Caco-2 (cell line): ENCODE measurements around the gene CROCC2. TPM values are rescaled to one million over a fixed set of nuclear protein-coding genes. Genes with fewer than 3 reads are reported as not detected.

ENCODE experiments used
- BruUV-seq: library from RNA; stranded (reverse); fragments of 400-500 nt; replicated peaks from 2 replicates; lab custom pipeline; 2021; lab: Mats Ljungman, UMichigan
- CTCF ChIA-PET: fragments of 300-600 bp; sonication (Branson Sonifier 250); formaldehyde crosslinking; loops from one replicate; lab custom pipeline; 2022; ENCODE audit warnings: antibody characterized with exemption; lab: Charles Lee
- POLR2A ChIA-PET: fragments of 300-600 bp; sonication (Branson Sonifier 250); formaldehyde crosslinking; loops from one replicate; lab custom pipeline; 2022; ENCODE audit warnings: antibody characterized with exemption; lab: Charles Lee
- DNase-seq, 2 experiments: peaks; one replicate each; pipeline versions ENCODE4 v3.0.0 to v3.0.0-alpha.2; 2020 to 2022
- H3K27me3 ChIP-seq: replicated peaks from 2 replicates; pipeline ENCODE4 v1.6.0; 2011; ENCODE audit warnings: low read length; ENCODE audit not compliant: control insufficient read depth, insufficient read depth
- H3K36me3 ChIP-seq: 2 replicates; pipeline ENCODE4 v1.5.1; 2011; ENCODE audit warnings: low read length; ENCODE audit not compliant: control insufficient read depth, insufficient read depth
- H3K4me1 ChIP-seq: fragments of 250-450 bp; sonication (Bioruptor Pico); 2 replicates; pipeline ENCODE4 v1.5.1; 2020; ENCODE audit warnings: mild to moderate bottlenecking
- H3K4me3 ChIP-seq: 2 replicates; pipeline ENCODE4 v1.5.1; 2011; ENCODE audit warnings: low read depth, mild to moderate bottlenecking, control low read depth, low read length
- H3K9me3 ChIP-seq: fragments of 250-450 bp; sonication (Bioruptor Pico); 2 replicates; pipeline ENCODE4 v1.5.1; 2020; ENCODE audit warnings: mild to moderate bottlenecking, moderate library complexity
- H3K27ac Mint-ChIP-seq: one replicate; pipeline ENCODE4 v1.8.0; 2022; ENCODE audit warnings: mixed read lengths; ENCODE audit not compliant: unreplicated experiment
- H3K27me3 Mint-ChIP-seq: one replicate; pipeline ENCODE4 v1.8.0; 2022; ENCODE audit warnings: mixed read lengths; ENCODE audit not compliant: insufficient read depth, unreplicated experiment
- H3K36me3 Mint-ChIP-seq: one replicate; pipeline ENCODE4 v1.8.0; 2022; ENCODE audit warnings: mild to moderate bottlenecking, mixed read lengths; ENCODE audit not compliant: insufficient read depth, unreplicated experiment
- H3K4me1 Mint-ChIP-seq: one replicate; pipeline ENCODE4 v1.8.0; 2022; ENCODE audit warnings: low read depth, mixed read lengths; ENCODE audit not compliant: unreplicated experiment
- H3K4me3 Mint-ChIP-seq: one replicate; pipeline ENCODE4 v1.8.0; 2022; ENCODE audit warnings: mild to moderate bottlenecking, moderate library complexity, mixed read lengths; ENCODE audit not compliant: unreplicated experiment
- H3K9me3 Mint-ChIP-seq: one replicate; pipeline ENCODE4 v1.8.0; 2022; ENCODE audit warnings: mixed read lengths; ENCODE audit not compliant: unreplicated experiment
- intact Hi-C: fragments of 100-400 bp; cut with micrococcal nuclease; formaldehyde crosslinking; loops from one replicate; pipeline ENCODE4 v1.10.0; 2022; ENCODE audit not compliant: unreplicated experiment
- total RNA-seq: library from RNA; stranded (reverse); gene quantifications from 2 replicates; pipeline ENCODE4 v1.2.3, GENCODE V29; 2022
- TF ChIP-seq, protein P1 (sequence below), 2 experiments: fragments of 200-600 bp in 1 of 2; IDR thresholded peaks; 1 replicate in 1 of 2; 2 replicates in 1 of 2; pipeline versions ENCODE4 v1.5.1 to v1.8.0; 2011 to 2022; ENCODE audit warnings: antibody characterized with exemption in 1 of 2, control low read depth in 1 of 2, inconsistent platforms in 1 of 2, low read depth in 1 of 2, low read length in 1 of 2, mild to moderate bottlenecking in 1 of 2, moderate library complexity in 1 of 2; ENCODE audit not compliant: insufficient read depth in 1 of 2, severe bottlenecking in 1 of 2, unreplicated experiment in 1 of 2

The CROCC2 gene
- total RNA-seq, 1 experiment from 2014 or later: not detected

DNA sequence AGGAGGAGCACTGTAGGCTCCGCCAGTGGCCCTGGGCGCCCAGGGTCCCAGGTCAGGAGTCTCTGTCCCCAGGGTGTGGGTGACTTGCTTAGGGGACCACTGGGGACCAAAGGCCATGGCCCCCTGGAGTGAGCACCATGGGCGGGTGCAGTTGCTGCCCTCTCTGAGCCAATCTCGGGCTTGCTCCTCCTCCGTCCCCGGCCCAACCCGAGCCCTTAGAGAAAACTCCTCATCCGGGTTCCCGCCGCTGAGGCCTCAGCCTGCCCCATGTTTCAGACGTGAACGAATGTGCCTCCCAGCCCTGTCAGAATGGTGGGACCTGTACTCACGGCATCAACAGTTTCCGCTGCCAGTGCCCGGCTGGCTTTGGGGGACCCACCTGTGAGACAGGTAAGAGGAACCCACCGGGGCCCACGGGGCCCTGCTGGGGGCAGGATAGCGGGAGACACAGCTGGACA, 130.9 kb downstream of the CROCC2 start:
- no peak overlapping the region for H3K27ac Mint-ChIP-seq

GRCh38 chr2:241037498-241037897, 131.4 kb downstream of the CROCC2 start:
- Histone ChIP-seq H3K4me3 (no peak overlapping the region), H3K36me3 (no peaks in the 10 kb centered on the region), H3K27me3 (no peaks in the 10 kb centered on the region; the same call in 1 of the 2 replicates), H3K9me3 (no peaks in the 10 kb centered on the region), H3K4me1 (no peaks in the 10 kb centered on the region)
- Mint-ChIP-seq H3K27ac (no peak overlapping the region), H3K36me3 (no peaks in the 10 kb centered on the region), H3K27me3 (no peaks in the 10 kb centered on the region), H3K4me1 (no peaks in the 10 kb centered on the region), H3K4me3 (no peak overlapping the region), H3K9me3 (no peaks in the 10 kb centered on the region)
- BruUV-seq: no TSS peak
- CTCF ChIA-PET: no interaction called here
- intact Hi-C loops: no loop called here
- TF ChIP-seq, protein P1, sequence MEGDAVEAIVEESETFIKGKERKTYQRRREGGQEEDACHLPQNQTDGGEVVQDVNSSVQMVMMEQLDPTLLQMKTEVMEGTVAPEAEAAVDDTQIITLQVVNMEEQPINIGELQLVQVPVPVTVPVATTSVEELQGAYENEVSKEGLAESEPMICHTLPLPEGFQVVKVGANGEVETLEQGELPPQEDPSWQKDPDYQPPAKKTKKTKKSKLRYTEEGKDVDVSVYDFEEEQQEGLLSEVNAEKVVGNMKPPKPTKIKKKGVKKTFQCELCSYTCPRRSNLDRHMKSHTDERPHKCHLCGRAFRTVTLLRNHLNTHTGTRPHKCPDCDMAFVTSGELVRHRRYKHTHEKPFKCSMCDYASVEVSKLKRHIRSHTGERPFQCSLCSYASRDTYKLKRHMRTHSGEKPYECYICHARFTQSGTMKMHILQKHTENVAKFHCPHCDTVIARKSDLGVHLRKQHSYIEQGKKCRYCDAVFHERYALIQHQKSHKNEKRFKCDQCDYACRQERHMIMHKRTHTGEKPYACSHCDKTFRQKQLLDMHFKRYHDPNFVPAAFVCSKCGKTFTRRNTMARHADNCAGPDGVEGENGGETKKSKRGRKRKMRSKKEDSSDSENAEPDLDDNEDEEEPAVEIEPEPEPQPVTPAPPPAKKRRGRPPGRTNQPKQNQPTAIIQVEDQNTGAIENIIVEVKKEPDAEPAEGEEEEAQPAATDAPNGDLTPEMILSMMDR (IDR thresholded peaks at IDR 0.05; ENCODE audit: insufficient read depth in 1 of 2, low read depth in 1 of 2, low read length in 1 of 2, severe bottlenecking in 1 of 2, unreplicated experiment in 1 of 2): no peak
- no peak for DNase-seq
- POLR2A ChIA-PET: no interaction called here

More for the DNA sequence above, 130.9 kb downstream of the CROCC2 start:
- no peaks in the 10 kb centered on the region; the same call in 1 of the 2 replicates for H3K27me3 ChIP-seq
- Mint-ChIP-seq H3K4me3 (no peak overlapping the region), H3K36me3 (no peaks in the 10 kb centered on the region), H3K9me3 (no peaks in the 10 kb centered on the region), H3K27me3 (no peaks in the 10 kb centered on the region), H3K4me1 (no peaks in the 10 kb centered on the region)
- intact Hi-C loops: no loop called here
- H3K9me3 ChIP-seq: no peaks in the 10 kb centered on the region
- BruUV-seq: no TSS peak
- TF ChIP-seq, protein P1 (IDR thresholded peaks at IDR 0.05; ENCODE audit: insufficient read depth in 1 of 2, low read depth in 1 of 2, low read length in 1 of 2, severe bottlenecking in 1 of 2, unreplicated experiment in 1 of 2): no peak
- ChIA-PET CTCF (no interaction called here), POLR2A (no interaction called here)
- DNase-seq: no peak
- H3K4me1 ChIP-seq: no peaks in the 10 kb centered on the region
- no peaks in the 10 kb centered on the region for H3K36me3 ChIP-seq
- no peak overlapping the region for H3K4me3 ChIP-seq

- Histone ChIP-seq H3K9me3 (no peaks in the 10 kb centered on the region), H3K4me3 (no peak overlapping the region), H3K27me3 (no peaks in the 10 kb centered on the region; the same call in 1 of the 2 replicates), H3K4me1 (no peaks in the 10 kb centered on the region), H3K36me3 (no peaks in the 10 kb centered on the region)
- no TSS peak for BruUV-seq
- Mint-ChIP-seq H3K4me3 (no peak overlapping the region), H3K4me1 (no peaks in the 10 kb centered on the region), H3K27ac (no peak overlapping the region), H3K27me3 (peaks cover 2% of the 10 kb centered on the region), H3K36me3 (no peaks in the 10 kb centered on the region), H3K9me3 (no peaks in the 10 kb centered on the region)
- ChIA-PET CTCF (no interaction called here), POLR2A (no interaction called here)
- intact Hi-C loops: no loop called here
- TF ChIP-seq, protein P1 (IDR thresholded peaks at IDR 0.05; ENCODE audit: insufficient read depth in 1 of 2, low read depth in 1 of 2, low read length in 1 of 2, severe bottlenecking in 1 of 2, unreplicated experiment in 1 of 2): no peak
- DNase-seq: no peak
These were observed 132.4 kb downstream of the CROCC2 start for GRCh38 chr2:241038374-241039180.
